Panc1 (cell line): ENCODE data around the gene TIAL1. TPM values are rescaled to one million over a fixed set of nuclear protein-coding genes. Genes with fewer than 3 reads are reported as not detected.

Experiments used
- ATAC-seq: fragments of 200-7000 bp; cut with Tn5 transposase; 2 replicates; pipeline ENCODE4 v1.9.1; 2020; ENCODE audit warnings: mild to moderate bottlenecking, moderate library complexity
- Bru-seq: library from RNA; stranded (reverse); fragments of 400-500 nt; gene quantifications from one replicate; lab custom pipeline; 2021; lab: Mats Ljungman, UMichigan
- BruChase-seq, 2 experiments: library from RNA; stranded (reverse); fragments of 400-500 nt; gene quantifications; one replicate each; lab custom pipeline; 2021; lab: Mats Ljungman, UMichigan
- BruUV-seq: library from RNA; stranded (reverse); fragments of 400-500 nt; replicated peaks from 2 replicates; lab custom pipeline; 2021; lab: Mats Ljungman, UMichigan
- CTCF ChIA-PET: fragments of 300-600 bp; sonication (Branson Sonifier 250); formaldehyde crosslinking; loops from one replicate; lab custom pipeline; 2022; ENCODE audit warnings: antibody characterized with exemption; lab: Charles Lee
- POLR2A ChIA-PET: fragments of 300-600 bp; sonication (Branson Sonifier 250); formaldehyde crosslinking; loops from one replicate; lab custom pipeline; 2022; ENCODE audit warnings: antibody characterized with exemption; lab: Charles Lee
- DNase-seq: peaks from one replicate; pipeline ENCODE4 v3.0.0-alpha.2; 2010; ENCODE audit warnings: low read depth, low spot score
- H3K27ac ChIP-seq: 2 replicates; pipeline ENCODE4 v1.5.1; 2011; ENCODE audit warnings: mild to moderate bottlenecking, low read length, inconsistent platforms
- H3K27me3 ChIP-seq: fragments of 200-500 bp; sonication (Bioruptor generic); 2 replicates; pipeline ENCODE4 v1.6.0; 2014; ENCODE audit warnings: low read length, inconsistent platforms; ENCODE audit not compliant: control insufficient read depth, insufficient read depth
- H3K36me3 ChIP-seq: fragments of 200-500 bp; sonication (Bioruptor generic); 2 replicates; pipeline ENCODE4 v1.5.1; 2014; ENCODE audit warnings: inconsistent platforms, mild to moderate bottlenecking, low read length, moderate library complexity; ENCODE audit not compliant: control insufficient read depth, insufficient read depth
- H3K4me1 ChIP-seq: 2 replicates; pipeline ENCODE4 v1.5.1; 2011; ENCODE audit warnings: inconsistent platforms, mild to moderate bottlenecking, low read length, moderate library complexity; ENCODE audit not compliant: control insufficient read depth, insufficient read depth
- H3K4me3 ChIP-seq, 2 experiments: 2 replicates each; pipeline ENCODE4 v1.5.1; 2011 to 2012; ENCODE audit warnings: low read depth in 2 of 2, low read length in 2 of 2, mild to moderate bottlenecking in 2 of 2, inconsistent platforms in 1 of 2, moderate library complexity in 1 of 2
- H3K9me3 ChIP-seq: fragments of 200-500 bp; sonication (Bioruptor generic); 2 replicates; pipeline ENCODE4 v1.5.1; 2014; ENCODE audit warnings: low read depth, mild to moderate bottlenecking, inconsistent platforms, low read length, moderate library complexity; ENCODE audit not compliant: control insufficient read depth, insufficient read depth
- CTCF ChIP-seq: fragments of 450-650 bp; IDR thresholded peaks from 2 replicates; pipeline ENCODE4 v1.5.1; 2017; ENCODE audit warnings: mild to moderate bottlenecking
- POLR2AphosphoS5 ChIP-seq: IDR thresholded peaks from 2 replicates; pipeline ENCODE4 v1.6.1; 2012; ENCODE audit warnings: mild to moderate bottlenecking, low read depth, low read length, moderate library complexity
- REST ChIP-seq, 2 experiments: IDR thresholded peaks; 2 replicates each; pipeline ENCODE4 v1.6.1; 2011 to 2012; ENCODE audit warnings: low read depth in 2 of 2, control low read depth in 1 of 2, low read length in 1 of 2, mild to moderate bottlenecking in 1 of 2, moderate library complexity in 1 of 2; ENCODE audit not compliant: insufficient read depth in 1 of 2
- SIN3A ChIP-seq: IDR thresholded peaks from 2 replicates; pipeline ENCODE4 v1.6.1; 2012; ENCODE audit warnings: low read depth, mild to moderate bottlenecking, low read length, moderate library complexity, borderline replicate concordance; ENCODE audit not compliant: insufficient read depth
- TCF7L2 ChIP-seq: IDR thresholded peaks from 2 replicates; pipeline ENCODE4 v1.6.1; 2011; ENCODE audit warnings: mild to moderate bottlenecking, low read depth, low read length, inconsistent platforms
- in situ Hi-C: cut with HindIII; loops from 2 replicates; pipeline ENCODE4 v1.10.0; 2016; ENCODE audit warnings: low sequenced_read_pairs, low pct_unique_long_range_greater_than_20kb
- intact Hi-C: fragments of 100-400 bp; cut with micrococcal nuclease; formaldehyde crosslinking; loops from one replicate; pipeline ENCODE4 v1.10.0; 2022; ENCODE audit not compliant: unreplicated experiment
- long read RNA-seq: library from polyadenylated mRNA; unstranded; transcript quantifications from one replicate; pipeline ENCODE4 v2.0.0, GENCODE V29; 2021; ENCODE audit not compliant: unreplicated experiment
- polyA plus RNA-seq: library from polyadenylated mRNA; unstranded; fragments of >200 nt; gene quantifications from one replicate; pipeline ENCODE4 v1.2.1, GENCODE V29; 2012; ENCODE audit warnings: missing spikeins; ENCODE audit not compliant: insufficient read length
- total RNA-seq: library from RNA; stranded (reverse); gene quantifications from one replicate; pipeline ENCODE4 v1.2.1, GENCODE V29; 2021; ENCODE audit not compliant: unreplicated experiment

Gene TIAL1
- 236 TPM for total RNA-seq
- 119 TPM for polyA plus RNA-seq
- percentile 98 among the genes with signal in this experiment for Bru-seq, nascent RNA
- percentile 98 among the genes with signal in this experiment for BruChase-seq, experiment 1, labeled RNA remaining after a 2-hour chase
- BruChase-seq, experiment 2, labeled RNA remaining after a 6-hour chase, result percentile 98 among the genes with signal in this experiment
- long read RNA-seq, full-length matches to known transcripts, result 27 of 242 reads
- long read RNA-seq, partial matches to known transcripts, result 183 of 242 reads
- long read RNA-seq, other reads (novel, unspliced or antisense), result 32 of 242 reads

DNA sequence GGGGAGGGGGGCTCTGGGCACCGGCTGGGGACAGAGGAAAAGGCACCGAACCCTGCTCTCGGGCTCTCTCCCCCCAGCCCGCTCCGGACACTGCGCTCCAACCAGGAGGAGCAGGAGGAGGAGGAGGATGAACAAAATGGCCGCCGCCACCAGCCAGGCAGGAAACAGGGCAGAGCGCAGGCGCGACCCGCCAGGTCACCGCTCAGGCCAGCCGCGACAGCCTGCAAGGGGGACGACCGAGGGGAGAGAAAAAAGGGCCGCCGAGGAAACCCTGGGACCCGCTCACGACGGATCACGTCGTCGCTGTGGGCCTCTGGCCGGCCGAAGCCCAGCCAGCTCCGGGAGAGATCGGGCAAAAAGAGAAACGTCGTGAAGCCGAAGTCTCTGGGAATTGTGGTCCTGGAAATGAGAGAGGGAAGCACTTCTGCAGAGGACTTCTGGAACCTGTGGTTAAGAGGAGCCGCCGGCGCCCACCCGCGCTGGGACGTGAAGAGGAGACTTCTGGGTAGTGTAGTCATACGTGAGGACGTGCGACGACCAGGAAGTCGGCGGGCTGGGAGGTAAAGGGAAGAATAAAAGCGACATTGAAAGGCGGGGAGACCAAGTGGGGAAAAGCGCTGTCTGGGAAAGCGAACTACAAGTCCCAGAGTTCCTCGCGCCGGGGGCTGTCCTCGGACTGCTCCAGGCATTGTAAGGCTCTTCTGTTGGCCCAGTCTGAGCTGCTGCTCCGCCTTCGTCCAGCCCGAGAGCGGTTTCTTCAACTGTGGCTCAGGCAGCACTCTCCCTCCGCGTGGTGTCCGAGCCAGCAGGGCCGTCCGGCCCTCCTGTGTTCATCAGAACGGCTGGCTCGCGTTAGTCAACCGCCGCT, at the start of gene TIAL1:
Gene TIAL1 (minus strand): TSS at position 428 of the 868 bp plus-strand sequence. CDS start 499 bp downstream, outside the sequence.
- no TSS peak for BruUV-seq
- peaks cover 39% of the 10 kb centered on the region for H3K4me1 ChIP-seq
- H3K9me3 ChIP-seq, result no peaks in the 10 kb centered on the region; the same call in 1 of the 2 replicates
- intact Hi-C loops, result no loop called here
- in situ Hi-C loops, result no loop called here
- H3K27ac ChIP-seq, result peak within 1 kb of the TSS; percentile 96
- ChIA-PET CTCF (interaction anchor here (0.6 to 1.2 kb wide), 2 partner anchors 56 to 396 kb away, joined by 3 to 4 read pairs; no protein-coding TSS in a partner anchor), POLR2A (interaction anchor here (0.5 kb wide), 1 partner anchor 67 kb away, joined by 3 read pairs; no protein-coding TSS in a partner anchor)
- ATAC-seq, result peak; percentile 95
- H3K36me3 ChIP-seq, result peaks cover 20% of the 10 kb centered on the region
- H3K27me3 ChIP-seq, result no peaks in the 10 kb centered on the region
- H3K4me3 ChIP-seq, result peak within 1 kb of the TSS; percentile 89 to 93
- peak; percentile 99 for TF ChIP-seq SIN3A
- peak; percentile 99 for TF ChIP-seq POLR2AphosphoS5
- TF ChIP-seq REST (IDR thresholded peaks at IDR 0.05; ENCODE audit: insufficient read depth in 1 of 2, low read depth in 2 of 2, low read length in 1 of 2), result 0 out of 4 replicates have a peak, but pooled peaks of 1 of the 2 experiments have one; percentile 33
- TF ChIP-seq CTCF, result no peak
- peak; percentile 97 for TF ChIP-seq TCF7L2
- peak; percentile 99 for DNase-seq

DNA sequence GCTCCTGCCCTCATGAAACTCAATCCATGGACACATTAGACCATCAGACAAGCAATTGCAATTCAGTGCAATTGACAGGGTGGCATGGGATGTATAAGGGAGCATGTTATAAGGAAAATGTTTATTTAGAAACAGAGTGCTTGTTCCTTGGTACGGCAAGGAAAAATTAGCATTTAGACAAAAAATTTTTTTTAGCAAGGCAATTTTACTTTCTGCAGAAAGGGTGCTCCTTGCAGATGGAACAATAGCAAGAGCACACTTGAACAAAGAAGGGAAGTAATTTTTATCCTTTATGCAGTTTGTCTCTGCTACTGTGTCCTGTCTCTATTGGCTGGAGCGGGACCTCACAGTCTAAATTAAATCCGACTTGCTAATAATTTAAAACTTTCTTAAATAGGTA, 48.2 kb upstream of the TIAL1 start:
- H3K4me3 ChIP-seq, result no peak overlapping the region
- H3K27ac ChIP-seq, result no peak overlapping the region
- POLR2A ChIA-PET, result interaction anchor here (0.5 kb wide), 1 partner anchor 44 kb away, joined by 3 read pairs; no protein-coding TSS in a partner anchor
- ATAC-seq, result no peak
- TF ChIP-seq CTCF, result no peak
- no peak for TF ChIP-seq REST (IDR thresholded peaks at IDR 0.05; ENCODE audit: insufficient read depth in 1 of 2, low read depth in 2 of 2, low read length in 1 of 2)
- no peak for TF ChIP-seq TCF7L2
- TF ChIP-seq POLR2AphosphoS5, result no peak
- TF ChIP-seq SIN3A, result no peak
- CTCF ChIA-PET, result interaction anchor here (1.1 kb wide), 1 partner anchor 29 kb away, joined by 5 read pairs; no protein-coding TSS in a partner anchor
- no peaks in the 10 kb centered on the region for H3K4me1 ChIP-seq
- no TSS peak for BruUV-seq
- in situ Hi-C loops (no loop called here), intact Hi-C loops (no loop called here)
- DNase-seq, result no peak
- H3K27me3 ChIP-seq, result no peaks in the 10 kb centered on the region
- no peaks in the 10 kb centered on the region for H3K36me3 ChIP-seq
- no peaks in the 10 kb centered on the region for H3K9me3 ChIP-seq
